HCT116 (cell line): Measurements from ENCODE around the gene GIPR. TPM values are rescaled to one million over a fixed set of nuclear protein-coding genes. Genes with fewer than 3 reads are reported as not detected.

Experiments used
- ATAC-seq: fragments of 200-7000 bp; cut with Tn5 transposase; 2 replicates; pipeline ENCODE4 v1.9.1; 2020; ENCODE audit warnings: mild to moderate bottlenecking, moderate library complexity
- BruUV-seq: library from RNA; stranded (reverse); fragments of 400-500 nt; replicated peaks from 2 replicates; lab custom pipeline; 2021; lab: Mats Ljungman, UMichigan
- CTCF ChIA-PET: fragments of 300-600 bp; sonication (Branson Sonifier 250); formaldehyde crosslinking; loops from one replicate; lab custom pipeline; 2021; ENCODE audit warnings: antibody characterized with exemption; lab: Charles Lee
- POLR2A ChIA-PET: fragments of 300-600, 350-600 bp; sonication (Branson Sonifier 250); formaldehyde crosslinking; loops from one replicate; lab custom pipeline; 2021; ENCODE audit warnings: antibody characterized with exemption; lab: Charles Lee
- RAD21 ChIA-PET, 2 experiments: fragments of 300-600 bp; sonication (Branson Sonifier 250); formaldehyde crosslinking; loops; one replicate each; lab custom pipeline; 2023; ENCODE audit warnings: low total read pairs in 2 of 2; ENCODE audit not compliant: uncharacterized antibody in 2 of 2, unreplicated experiment in 2 of 2, low non-redundant PET in 1 of 2; lab: Charles Lee
- DNase-seq: peaks from one replicate; pipeline ENCODE4 v3.0.0-alpha.2; 2010; ENCODE audit warnings: low read depth, low spot score
- H2AFZ ChIP-seq: fragments of 200-600 bp; shearing (Covaris generic), sonication (generic); 2 replicates; pipeline ENCODE4 v1.6.1; 2017; ENCODE audit warnings: low read depth, mixed run types, mixed read lengths, antibody characterized with exemption, low read length; ENCODE audit not compliant: poor library complexity, severe bottlenecking
- H3K27ac ChIP-seq: 2 replicates; pipeline ENCODE4 v1.5.1; 2012; ENCODE audit warnings: low read depth, low read length
- H3K27me3 ChIP-seq: fragments of 200-600 bp; sonication (generic); 2 replicates; pipeline ENCODE4 v1.6.1; 2016; ENCODE audit warnings: mixed run types, low read length, mixed read lengths; ENCODE audit not compliant: insufficient read depth
- H3K36me3 ChIP-seq, 2 experiments: fragments of 200-500 bp in 1 of 2; fragments of 200-600 bp in 1 of 2; sonication (Bioruptor generic) in 1 of 2; sonication (generic) in 1 of 2; 2 replicates each; pipeline versions ENCODE4 v1.5.1 to v1.6.1; 2014 to 2016; ENCODE audit warnings: low read length in 2 of 2, inconsistent platforms in 1 of 2, mixed read lengths in 1 of 2, mixed run types in 1 of 2; ENCODE audit not compliant: insufficient read depth in 2 of 2, control insufficient read depth in 1 of 2
- H3K4me1 ChIP-seq, 2 experiments: fragments of 200-600 bp in 1 of 2; sonication (generic) in 1 of 2; 2 replicates each; pipeline versions ENCODE4 v1.5.1 to v1.6.1; 2012 to 2017; ENCODE audit warnings: low read length in 2 of 2, inconsistent platforms in 1 of 2, mild to moderate bottlenecking in 1 of 2, mixed read lengths in 1 of 2, mixed run types in 1 of 2, moderate library complexity in 1 of 2; ENCODE audit not compliant: insufficient read depth in 2 of 2, control insufficient read depth in 1 of 2
- H3K4me2 ChIP-seq: fragments of 200-600 bp; sonication (generic); 2 replicates; pipeline ENCODE4 v1.6.1; 2017; ENCODE audit warnings: mixed run types, low read length, mixed read lengths
- H3K4me3 ChIP-seq, 2 experiments: fragments of 200-600 bp in 1 of 2; sonication (generic) in 1 of 2; replicated peaks in 1 of 2; 2 replicates each; pipeline ENCODE4 v1.5.1; 2011 to 2016; ENCODE audit warnings: low read length in 2 of 2, control low read depth in 1 of 2, low read depth in 1 of 2, mild to moderate bottlenecking in 1 of 2, mixed read lengths in 1 of 2, mixed run types in 1 of 2
- H3K79me2 ChIP-seq: fragments of 200-600 bp; sonication (generic); 2 replicates; pipeline ENCODE4 v1.6.1; 2017; ENCODE audit warnings: mild to moderate bottlenecking, mixed run types, low read length, moderate library complexity, mixed read lengths; ENCODE audit not compliant: insufficient read depth
- H3K9ac ChIP-seq: fragments of 200-600 bp; sonication (generic); 2 replicates; pipeline ENCODE4 v1.6.1; 2016; ENCODE audit warnings: low read length, mixed read lengths
- H3K9me2 ChIP-seq: fragments of 200-600 bp; sonication (generic), shearing (Covaris generic); 2 replicates; pipeline ENCODE4 v1.6.1; 2017; ENCODE audit warnings: mixed run types, mild to moderate bottlenecking, moderate library complexity; ENCODE audit not compliant: insufficient read depth
- H3K9me3 ChIP-seq, 2 experiments: fragments of 200-500 bp in 1 of 2; fragments of 200-600 bp in 1 of 2; sonication (Bioruptor generic) in 1 of 2; sonication (generic) in 1 of 2; 2 replicates each; pipeline ENCODE4 v1.6.1; 2014 to 2017; ENCODE audit warnings: low read length in 2 of 2, mixed read lengths in 2 of 2, inconsistent platforms in 1 of 2, low read depth in 1 of 2, mild to moderate bottlenecking in 1 of 2, mixed run types in 1 of 2, moderate library complexity in 1 of 2; ENCODE audit not compliant: control insufficient read depth in 1 of 2, insufficient read depth in 1 of 2
- H4K20me1 ChIP-seq: fragments of 200-600 bp; sonication (generic), shearing (Covaris generic); 2 replicates; pipeline ENCODE4 v1.6.1; 2017; ENCODE audit warnings: mixed run types, mild to moderate bottlenecking, moderate library complexity; ENCODE audit not compliant: insufficient read depth
- POLR2A ChIP-seq: IDR thresholded peaks from 2 replicates; pipeline ENCODE4 v1.7.0; 2011; ENCODE audit warnings: borderline replicate concordance; ENCODE audit not compliant: insufficient read depth, insufficient read length; ENCODE audit errors: extremely low read depth
- intact Hi-C: fragments of 100-400 bp; cut with micrococcal nuclease; formaldehyde crosslinking; loops from 2 replicates; pipeline ENCODE4 v1.10.0; 2022
- total RNA-seq: library from RNA; stranded (reverse); gene quantifications from one replicate; pipeline ENCODE4 v1.2.1, GENCODE V29; 2021; ENCODE audit not compliant: unreplicated experiment
- TF ChIP-seq, protein P1 (sequence below): IDR thresholded peaks from 2 replicates; pipeline ENCODE4 v1.6.1; 2012; ENCODE audit warnings: low read depth
- TF ChIP-seq, protein P2 (sequence below): IDR thresholded peaks from 2 replicates; pipeline ENCODE4 v1.6.1; 2011; ENCODE audit warnings: mild to moderate bottlenecking, low read length, moderate library complexity; ENCODE audit not compliant: insufficient replicate concordance; ENCODE audit errors: extremely low read depth
- TF ChIP-seq, protein P3 (sequence below): IDR thresholded peaks from 2 replicates; pipeline ENCODE4 v1.6.1; 2012

The GIPR gene
- total RNA-seq, 1 experiment from 2014 or later: 14.1 TPM

DNA sequence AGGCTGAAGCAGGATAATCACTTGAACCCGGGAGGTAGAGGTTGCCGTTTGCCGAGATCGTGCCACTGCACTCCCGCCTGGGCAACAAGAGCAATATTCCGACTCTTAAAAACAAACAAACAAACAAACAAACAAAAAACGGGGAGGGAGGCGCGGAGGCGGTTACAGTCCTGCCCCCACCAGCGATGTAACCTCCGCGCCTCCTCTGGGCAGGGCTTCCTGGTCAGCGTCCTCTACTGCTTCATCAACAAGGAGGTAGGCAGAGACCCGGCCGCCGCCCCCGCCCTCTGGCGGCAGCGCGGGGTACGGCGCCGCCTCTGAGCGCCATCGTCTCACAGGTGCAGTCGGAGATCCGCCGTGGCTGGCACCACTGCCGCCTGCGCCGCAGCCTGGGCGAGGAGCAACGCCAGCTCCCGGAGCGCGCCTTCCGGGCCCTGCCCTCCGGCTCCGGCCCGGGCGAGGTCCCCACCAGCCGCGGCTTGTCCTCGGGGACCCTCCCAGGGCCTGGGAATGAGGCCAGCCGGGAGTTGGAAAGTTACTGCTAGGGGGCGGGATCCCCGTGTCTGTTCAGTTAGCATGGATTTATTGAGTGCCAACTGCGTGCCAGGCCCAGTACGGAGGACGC lies 13.5 kb downstream of the GIPR start (continued):
- TF ChIP-seq, protein P1, sequence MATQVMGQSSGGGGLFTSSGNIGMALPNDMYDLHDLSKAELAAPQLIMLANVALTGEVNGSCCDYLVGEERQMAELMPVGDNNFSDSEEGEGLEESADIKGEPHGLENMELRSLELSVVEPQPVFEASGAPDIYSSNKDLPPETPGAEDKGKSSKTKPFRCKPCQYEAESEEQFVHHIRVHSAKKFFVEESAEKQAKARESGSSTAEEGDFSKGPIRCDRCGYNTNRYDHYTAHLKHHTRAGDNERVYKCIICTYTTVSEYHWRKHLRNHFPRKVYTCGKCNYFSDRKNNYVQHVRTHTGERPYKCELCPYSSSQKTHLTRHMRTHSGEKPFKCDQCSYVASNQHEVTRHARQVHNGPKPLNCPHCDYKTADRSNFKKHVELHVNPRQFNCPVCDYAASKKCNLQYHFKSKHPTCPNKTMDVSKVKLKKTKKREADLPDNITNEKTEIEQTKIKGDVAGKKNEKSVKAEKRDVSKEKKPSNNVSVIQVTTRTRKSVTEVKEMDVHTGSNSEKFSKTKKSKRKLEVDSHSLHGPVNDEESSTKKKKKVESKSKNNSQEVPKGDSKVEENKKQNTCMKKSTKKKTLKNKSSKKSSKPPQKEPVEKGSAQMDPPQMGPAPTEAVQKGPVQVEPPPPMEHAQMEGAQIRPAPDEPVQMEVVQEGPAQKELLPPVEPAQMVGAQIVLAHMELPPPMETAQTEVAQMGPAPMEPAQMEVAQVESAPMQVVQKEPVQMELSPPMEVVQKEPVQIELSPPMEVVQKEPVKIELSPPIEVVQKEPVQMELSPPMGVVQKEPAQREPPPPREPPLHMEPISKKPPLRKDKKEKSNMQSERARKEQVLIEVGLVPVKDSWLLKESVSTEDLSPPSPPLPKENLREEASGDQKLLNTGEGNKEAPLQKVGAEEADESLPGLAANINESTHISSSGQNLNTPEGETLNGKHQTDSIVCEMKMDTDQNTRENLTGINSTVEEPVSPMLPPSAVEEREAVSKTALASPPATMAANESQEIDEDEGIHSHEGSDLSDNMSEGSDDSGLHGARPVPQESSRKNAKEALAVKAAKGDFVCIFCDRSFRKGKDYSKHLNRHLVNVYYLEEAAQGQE: no peak
- TF ChIP-seq POLR2A: no peak

DNA sequence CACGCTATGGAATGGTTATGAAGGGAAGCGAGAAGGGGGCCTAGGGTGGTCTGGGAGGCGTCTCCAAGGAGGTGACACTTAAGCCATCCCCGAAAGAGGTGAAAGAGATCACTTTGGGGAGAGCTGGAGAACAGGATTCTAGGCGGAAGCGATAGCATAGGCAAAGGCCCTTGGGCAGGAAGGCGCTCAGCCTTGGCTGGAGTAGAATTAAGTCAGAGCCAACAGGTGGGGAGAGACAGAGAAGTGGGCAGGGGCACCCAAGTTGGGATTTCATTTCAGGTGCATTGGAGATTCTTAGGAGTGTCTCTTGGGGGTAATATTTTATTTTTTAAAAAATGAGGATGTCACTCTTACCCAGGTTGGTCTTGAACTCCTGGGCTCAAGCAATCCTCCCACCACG lies 14.1 kb downstream of the GIPR start:
- TF ChIP-seq, protein P2, sequence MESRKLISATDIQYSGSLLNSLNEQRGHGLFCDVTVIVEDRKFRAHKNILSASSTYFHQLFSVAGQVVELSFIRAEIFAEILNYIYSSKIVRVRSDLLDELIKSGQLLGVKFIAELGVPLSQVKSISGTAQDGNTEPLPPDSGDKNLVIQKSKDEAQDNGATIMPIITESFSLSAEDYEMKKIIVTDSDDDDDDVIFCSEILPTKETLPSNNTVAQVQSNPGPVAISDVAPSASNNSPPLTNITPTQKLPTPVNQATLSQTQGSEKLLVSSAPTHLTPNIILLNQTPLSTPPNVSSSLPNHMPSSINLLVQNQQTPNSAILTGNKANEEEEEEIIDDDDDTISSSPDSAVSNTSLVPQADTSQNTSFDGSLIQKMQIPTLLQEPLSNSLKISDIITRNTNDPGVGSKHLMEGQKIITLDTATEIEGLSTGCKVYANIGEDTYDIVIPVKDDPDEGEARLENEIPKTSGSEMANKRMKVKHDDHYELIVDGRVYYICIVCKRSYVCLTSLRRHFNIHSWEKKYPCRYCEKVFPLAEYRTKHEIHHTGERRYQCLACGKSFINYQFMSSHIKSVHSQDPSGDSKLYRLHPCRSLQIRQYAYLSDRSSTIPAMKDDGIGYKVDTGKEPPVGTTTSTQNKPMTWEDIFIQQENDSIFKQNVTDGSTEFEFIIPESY: no peak
- TF ChIP-seq, protein P3, sequence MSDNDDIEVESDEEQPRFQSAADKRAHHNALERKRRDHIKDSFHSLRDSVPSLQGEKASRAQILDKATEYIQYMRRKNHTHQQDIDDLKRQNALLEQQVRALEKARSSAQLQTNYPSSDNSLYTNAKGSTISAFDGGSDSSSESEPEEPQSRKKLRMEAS: peak; percentile 7; the same call in 1 of the 2 replicates
- RAD21 ChIA-PET: no interaction called here
- Histone ChIP-seq H3K9me2 (no peaks in the 10 kb centered on the region), H3K4me2 (peak overlapping the region; percentile 88), H2AFZ (no peak overlapping the region), H4K20me1 (no peaks in the 10 kb centered on the region), H3K27ac (peak overlapping the region; percentile 82), H3K4me1 (peaks cover 16 to 29% of the 10 kb centered on the region in 2 experiments), H3K79me2 (no peaks in the 10 kb centered on the region), H3K9ac (peak overlapping the region; percentile 61), H3K4me3 (peak overlapping the region; percentile 5 to 56; a peak in 3 of 4 replicates), H3K9me3 (no peaks in the 10 kb centered on the region), H3K36me3 (peaks cover 10 to 19% of the 10 kb centered on the region in 2 experiments; a peak in 3 of 4 replicates), H3K27me3 (no peaks in the 10 kb centered on the region)
- intact Hi-C loops: no loop called here
- no TSS peak for BruUV-seq
- POLR2A ChIA-PET: interaction anchor here (2.0 kb wide), 1 partner anchor 10 kb away, joined by 7 read pairs; the partner anchor contains the start of genes QPCTL and SNRPD2
- DNase-seq: no peak
- CTCF ChIA-PET: interaction anchor here (0.9 to 3.3 kb wide), 5 partner anchors 10 to 88 kb away, joined by 3 to 18 read pairs (median 3); partner anchors contain the start of genes QPCTL and SNRPD2
- ATAC-seq: no peak
